AG04450 (cell line): ENCODE measurements around the gene ITGB4. TPM values are rescaled to one million over a fixed set of nuclear protein-coding genes. Genes with fewer than 3 reads are reported as not detected.

ENCODE experiments used
- CTCF ChIA-PET: fragments of 300-600, 350-600 bp; formaldehyde crosslinking; extraction: SDS; loops from one replicate; lab custom pipeline; 2022; ENCODE audit warnings: antibody characterized with exemption, inconsistent platforms; lab: Charles Lee
- POLR2A ChIA-PET: fragments of 350-600 bp; formaldehyde crosslinking; extraction: SDS; loops from one replicate; lab custom pipeline; 2021; ENCODE audit warnings: antibody characterized with exemption, inconsistent platforms; lab: Yijun Ruan, JAX
- DNase-seq: peaks from one replicate; pipeline ENCODE4 v3.0.0-alpha.2; 2011; ENCODE audit warnings: low read depth, low spot score
- H3K27ac ChIP-seq: one replicate; pipeline ENCODE4 v1.5.1; 2012; ENCODE audit warnings: low read depth, low read length, control low read depth
- H3K27me3 ChIP-seq: one replicate; pipeline ENCODE4 v1.6.0; 2012; ENCODE audit warnings: low read length; ENCODE audit not compliant: control insufficient read depth, insufficient read depth
- H3K4me3 ChIP-seq: 2 replicates; pipeline ENCODE4 v1.5.1; 2011; ENCODE audit warnings: mild to moderate bottlenecking, low read depth, low read length, control low read depth
- H3K9me3 ChIP-seq: 2 replicates; pipeline ENCODE4 v1.5.1; 2012; ENCODE audit warnings: low read length; ENCODE audit not compliant: control insufficient read depth, insufficient read depth
- polyA plus RNA-seq: library from polyadenylated mRNA; depleted of rRNA; stranded (reverse); fragments of >200 nt; gene quantifications from 2 replicates; pipeline ENCODE4 v1.2.3, GENCODE V29; 2011
- TF ChIP-seq, protein P1 (sequence below): IDR thresholded peaks from 2 replicates; pipeline ENCODE4 v1.5.1; 2011; ENCODE audit warnings: low read depth, low read length, control low read depth, inconsistent platforms

The ITGB4 gene
- polyA plus RNA-seq, 1 experiment = 0.31 TPM

GRCh38 chr17:75737133-75737962 lies 16.1 kb downstream of the ITGB4 start:
- no peaks in the 10 kb centered on the region; the same call in 1 of the 2 replicates for H3K9me3 ChIP-seq
- TF ChIP-seq, protein P1, sequence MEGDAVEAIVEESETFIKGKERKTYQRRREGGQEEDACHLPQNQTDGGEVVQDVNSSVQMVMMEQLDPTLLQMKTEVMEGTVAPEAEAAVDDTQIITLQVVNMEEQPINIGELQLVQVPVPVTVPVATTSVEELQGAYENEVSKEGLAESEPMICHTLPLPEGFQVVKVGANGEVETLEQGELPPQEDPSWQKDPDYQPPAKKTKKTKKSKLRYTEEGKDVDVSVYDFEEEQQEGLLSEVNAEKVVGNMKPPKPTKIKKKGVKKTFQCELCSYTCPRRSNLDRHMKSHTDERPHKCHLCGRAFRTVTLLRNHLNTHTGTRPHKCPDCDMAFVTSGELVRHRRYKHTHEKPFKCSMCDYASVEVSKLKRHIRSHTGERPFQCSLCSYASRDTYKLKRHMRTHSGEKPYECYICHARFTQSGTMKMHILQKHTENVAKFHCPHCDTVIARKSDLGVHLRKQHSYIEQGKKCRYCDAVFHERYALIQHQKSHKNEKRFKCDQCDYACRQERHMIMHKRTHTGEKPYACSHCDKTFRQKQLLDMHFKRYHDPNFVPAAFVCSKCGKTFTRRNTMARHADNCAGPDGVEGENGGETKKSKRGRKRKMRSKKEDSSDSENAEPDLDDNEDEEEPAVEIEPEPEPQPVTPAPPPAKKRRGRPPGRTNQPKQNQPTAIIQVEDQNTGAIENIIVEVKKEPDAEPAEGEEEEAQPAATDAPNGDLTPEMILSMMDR = no peak
- no peak overlapping the region for H3K4me3 ChIP-seq
- CTCF ChIA-PET = interaction anchor here (1.3 to 2.3 kb wide), 4 partner anchors 10 to 104 kb away, joined by 7 to 23 read pairs (median 14); partner anchors contain the start of gene SMIM5
- peaks cover 8% of the 10 kb centered on the region for H3K27me3 ChIP-seq
- no peak overlapping the region for H3K27ac ChIP-seq
- POLR2A ChIA-PET = interaction anchor here (0.6 to 0.7 kb wide), 2 partner anchors 43 to 205 kb away, joined by 4 to 5 read pairs; no protein-coding TSS in a partner anchor
- no peak for DNase-seq

- POLR2A ChIA-PET = interaction anchor here (0.6 to 0.7 kb wide), 2 partner anchors 22 to 42 kb away, joined by 4 to 6 read pairs; no protein-coding TSS in a partner anchor
- CTCF ChIA-PET = interaction anchor here (0.5 to 2.3 kb wide), 6 partner anchors 9 to 105 kb away, joined by 3 to 23 read pairs (median 10); partner anchors contain the start of gene SMIM5
- DNase-seq = no peak
- H3K27ac ChIP-seq = no peak overlapping the region
- H3K27me3 ChIP-seq = peaks cover 8% of the 10 kb centered on the region
- H3K4me3 ChIP-seq = no peak overlapping the region
- no peaks in the 10 kb centered on the region; the same call in 1 of the 2 replicates for H3K9me3 ChIP-seq
- TF ChIP-seq, protein P1 = no peak
Observed at GRCh38 chr17:75738218-75738802, 17.1 kb downstream of the ITGB4 start.

GRCh38 chr17:75739174-75739573 lies 17.9 kb downstream of the ITGB4 start:
- H3K27me3 ChIP-seq = peaks cover 8% of the 10 kb centered on the region
- TF ChIP-seq, protein P1 = no peak
- H3K4me3 ChIP-seq = no peak overlapping the region
- ChIA-PET POLR2A (no interaction called here), CTCF (interaction anchor here (0.6 to 2.3 kb wide), 3 partner anchors 9 to 14 kb away, joined by 3 to 23 read pairs (median 15); no protein-coding TSS in a partner anchor)
- no peak for DNase-seq
- H3K27ac ChIP-seq = no peak overlapping the region
- no peaks in the 10 kb centered on the region; the same call in 1 of the 2 replicates for H3K9me3 ChIP-seq

- no peak for DNase-seq
Observed at GRCh38 chr17:75739801-75740200, 18.5 kb downstream of the ITGB4 start.

More at GRCh38 chr17:75739801-75740200, 18.5 kb downstream of the ITGB4 start:
- H3K27me3 ChIP-seq = peaks cover 8% of the 10 kb centered on the region
- no peak overlapping the region for H3K27ac ChIP-seq
- H3K9me3 ChIP-seq = no peaks in the 10 kb centered on the region; the same call in 1 of the 2 replicates
- H3K4me3 ChIP-seq = no peak overlapping the region
- POLR2A ChIA-PET = no interaction called here
- TF ChIP-seq, protein P1 = no peak
- CTCF ChIA-PET = interaction anchor here (1.2 kb wide), 1 partner anchor 10 kb away, joined by 4 read pairs; no protein-coding TSS in a partner anchor
